Right lobe of liver (tissue), 6 donors: Measurements from ENCODE around the gene DPP7. TPM values are rescaled to one million over a fixed set of nuclear protein-coding genes. Genes with fewer than 3 reads are reported as not detected.
A peak's percentile ranks its signal among the peaks of the same experiment; 100 is the strongest.

Experiments used
- ATAC-seq, 4 donors: fragments of 200-7000 bp; cut with Tn5 transposase; one replicate each; pipeline ENCODE4 v1.9.1; 2020; ENCODE audit warnings: mild to moderate bottlenecking in 4 of 4, moderate library complexity in 4 of 4
- DNase-seq, 3 donors: peaks; one replicate each; pipeline ENCODE4 v3.0.0-alpha.2; 2020
- H3K27ac ChIP-seq, 3 donors: fragments of 200-600 bp; one replicate each; pipeline ENCODE4 v1.8.0; 2022
- H3K27me3 ChIP-seq, 2 donors: fragments of 200-600 bp; one replicate each; pipeline ENCODE4 v1.8.0; 2022
- H3K36me3 ChIP-seq, 4 donors: fragments of 200-600 bp; sonication (generic) in 1 of 4; one replicate each; pipeline versions ENCODE4 v1.5.1 to v1.8.0; 2017 to 2022; ENCODE audit warnings: control low read depth in 1 of 4
- H3K4me1 ChIP-seq, 4 donors: fragments of 200-600 bp; sonication (generic) in 1 of 4; one replicate each; pipeline versions ENCODE4 v1.5.1 to v1.8.0; 2017 to 2022; ENCODE audit warnings: control low read depth in 1 of 4
- H3K4me3 ChIP-seq, 3 donors: fragments of 200-600 bp; one replicate each; pipeline ENCODE4 v1.8.0; 2022
- H3K9me3 ChIP-seq, 4 donors: fragments of 200-600 bp; sonication (generic) in 1 of 4; one replicate each; pipeline versions ENCODE4 v1.5.1 to v1.8.0; 2017 to 2022; ENCODE audit warnings: control low read depth in 1 of 4
- POLR2A ChIP-seq: fragments of 450-650 bp; IDR thresholded peaks from one replicate; pipeline ENCODE4 v1.6.1; 2017; ENCODE audit warnings: antibody characterized with exemption, mild to moderate bottlenecking
- WGBS: methylation state at CpG from one replicate; pipeline ENCODE4 v1.1.6; 2018; ENCODE audit warnings: low coverage, low lambda C conversion rate; ENCODE audit not compliant: insufficient coverage; ENCODE audit errors: missing lambda C conversion rate; 5-methylcytosine and 5-hydroxymethylcytosine counted together
- intact Hi-C, 2 donors: fragments of 100-400 bp; cut with DNase I; formaldehyde crosslinking; loops; one replicate each; pipeline versions ENCODE4 v1.11.2 to v1.14.1; 2022
- total RNA-seq, 6 experiments: library from RNA; depleted of rRNA in 2 of 6; stranded (reverse); fragments of >200 nt in 2 of 6; fragmentation: NEBNext Ultra II Directional in 3 of 6; extraction: Animal tissue kit (Norgen Biotek cat#: 25700) in 3 of 6; gene quantifications; one replicate each; pipeline versions ENCODE4 v1.1.0 to v1.2.4, GENCODE V29; 2016 to 2023
- TF ChIP-seq, protein P1 (sequence below), 4 donors: fragments of 200-600 bp in 3 of 4; fragments of 450-650 bp in 1 of 4; IDR thresholded peaks; one replicate each; pipeline versions ENCODE4 v1.5.1 to v1.8.0; 2016 to 2022; ENCODE audit warnings: antibody characterized with exemption in 4 of 4, mild to moderate bottlenecking in 2 of 4
- donor health status: DM: no; HTN: yes; CAD: no.
- donor health status: DM: no; HTN: no; CAD: no.
- donor health status: DM: no; HTN: no; CAD: no.
- donor health status: DM: no; HTN: yes; CAD: no.
- donor health status: DM: no; HTN: yes; CAD: no.

Gene DPP7
- total RNA-seq, 6 experiments from 2014 or later: 62.2 to 86.2 (median 66.2) TPM

DNA sequence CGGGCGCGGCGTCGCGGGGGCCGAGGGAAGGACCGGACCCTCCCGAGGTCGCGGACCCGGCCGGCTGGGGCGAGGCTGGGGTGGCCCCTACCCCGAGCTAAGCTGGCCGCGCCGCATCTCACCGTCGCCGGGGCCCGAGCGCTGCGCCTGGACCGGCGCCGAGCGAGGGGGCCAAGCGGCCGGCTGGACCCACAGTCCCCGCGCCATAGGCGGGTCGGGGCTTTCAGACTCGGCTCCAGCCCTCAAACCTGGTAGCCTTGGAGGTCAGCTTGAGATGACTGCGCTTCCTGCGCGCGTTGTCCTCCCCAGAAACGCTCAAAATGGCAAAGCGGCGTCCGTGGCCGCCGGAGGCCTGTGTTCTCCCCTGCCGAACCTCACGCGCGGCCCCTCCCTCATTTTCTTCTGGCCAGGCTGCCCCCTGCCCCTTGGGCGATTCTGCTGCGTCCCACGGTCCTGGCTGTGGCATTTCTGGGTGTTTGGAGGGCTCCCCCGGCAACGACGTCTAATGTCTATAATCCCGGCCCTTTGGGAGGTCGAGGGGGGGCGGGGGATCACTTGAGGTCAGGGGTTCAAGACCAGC lies 15.7 kb upstream of the DPP7 start:
- H3K36me3 ChIP-seq: no peaks in the 10 kb centered on the region
- H3K27me3 ChIP-seq: no peaks in the 10 kb centered on the region
- H3K9me3 ChIP-seq: no peaks in the 10 kb centered on the region
- 8% methylated on average over 15 of the region's 58 CpGs for WGBS
- H3K27ac ChIP-seq: peak overlapping the region in 1 of 3 donors; percentile 37
- H3K4me1 ChIP-seq: peaks cover 0 to 15% (median 4%) of the 10 kb centered on the region in 4 donors
- no peak for ATAC-seq
- intact Hi-C loops: no loop called here
- no peak for DNase-seq
- peak overlapping the region; percentile 72 to 87 (median 82) for H3K4me3 ChIP-seq
- TF ChIP-seq, protein P1, sequence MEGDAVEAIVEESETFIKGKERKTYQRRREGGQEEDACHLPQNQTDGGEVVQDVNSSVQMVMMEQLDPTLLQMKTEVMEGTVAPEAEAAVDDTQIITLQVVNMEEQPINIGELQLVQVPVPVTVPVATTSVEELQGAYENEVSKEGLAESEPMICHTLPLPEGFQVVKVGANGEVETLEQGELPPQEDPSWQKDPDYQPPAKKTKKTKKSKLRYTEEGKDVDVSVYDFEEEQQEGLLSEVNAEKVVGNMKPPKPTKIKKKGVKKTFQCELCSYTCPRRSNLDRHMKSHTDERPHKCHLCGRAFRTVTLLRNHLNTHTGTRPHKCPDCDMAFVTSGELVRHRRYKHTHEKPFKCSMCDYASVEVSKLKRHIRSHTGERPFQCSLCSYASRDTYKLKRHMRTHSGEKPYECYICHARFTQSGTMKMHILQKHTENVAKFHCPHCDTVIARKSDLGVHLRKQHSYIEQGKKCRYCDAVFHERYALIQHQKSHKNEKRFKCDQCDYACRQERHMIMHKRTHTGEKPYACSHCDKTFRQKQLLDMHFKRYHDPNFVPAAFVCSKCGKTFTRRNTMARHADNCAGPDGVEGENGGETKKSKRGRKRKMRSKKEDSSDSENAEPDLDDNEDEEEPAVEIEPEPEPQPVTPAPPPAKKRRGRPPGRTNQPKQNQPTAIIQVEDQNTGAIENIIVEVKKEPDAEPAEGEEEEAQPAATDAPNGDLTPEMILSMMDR (IDR thresholded peaks at IDR 0.05): no peak
- TF ChIP-seq POLR2A: no peak

DNA sequence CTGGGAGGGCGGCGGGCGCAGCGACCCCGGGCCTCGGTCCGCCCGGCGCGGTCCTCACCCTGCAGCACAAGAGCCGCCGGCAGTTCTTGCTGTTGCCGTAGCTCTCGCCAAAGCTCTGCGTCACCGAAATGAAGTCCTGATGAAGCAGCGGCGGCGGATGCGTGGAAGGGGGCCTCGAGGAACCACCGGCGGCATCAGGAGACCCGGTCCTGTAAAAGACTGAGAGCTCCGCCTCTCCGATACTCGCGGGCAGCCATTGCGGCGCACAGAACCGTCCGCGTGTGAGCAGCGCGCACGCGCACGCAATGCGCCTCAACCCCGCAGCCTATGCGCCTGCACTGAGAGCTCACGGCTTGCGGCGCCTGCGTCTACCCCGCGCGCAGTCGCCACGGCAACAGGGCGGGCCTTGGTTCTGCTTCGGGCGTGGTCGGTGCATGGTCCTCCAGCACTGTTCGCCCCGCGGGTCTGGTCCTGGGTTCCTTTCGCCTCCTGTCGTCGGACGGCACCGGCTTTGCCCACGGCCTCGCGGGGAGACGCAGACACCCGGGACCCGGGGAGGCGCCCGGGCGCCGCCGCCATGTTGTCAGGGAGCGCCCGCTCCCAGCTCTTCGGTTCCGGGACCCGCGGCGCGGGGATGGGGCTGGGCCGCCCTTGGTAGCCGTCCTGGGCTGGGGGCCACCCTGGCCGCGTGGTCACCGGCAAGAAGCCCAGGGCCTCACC lies 15.1 kb upstream of the DPP7 start:
- peak; percentile 42 for TF ChIP-seq POLR2A
- TF ChIP-seq, protein P1 (IDR thresholded peaks at IDR 0.05): no peak
- no CpG with 5 or more reads among the region's 86 CpGs for WGBS
- Histone ChIP-seq H3K4me1 (peaks cover 0 to 15% (median 4%) of the 10 kb centered on the region in 4 donors), H3K36me3 (no peaks in the 10 kb centered on the region), H3K4me3 (peak overlapping the region; percentile 72 to 87 (median 82)), H3K9me3 (no peaks in the 10 kb centered on the region), H3K27me3 (no peaks in the 10 kb centered on the region), H3K27ac (peak overlapping the region in 2 of 3 donors; percentile 37 to 51)
- DNase-seq (peak; percentile 89 to 93 (median 90)), ATAC-seq (peak; percentile 98 to 99 (median 99))
- intact Hi-C loops: no loop called here

DNA sequence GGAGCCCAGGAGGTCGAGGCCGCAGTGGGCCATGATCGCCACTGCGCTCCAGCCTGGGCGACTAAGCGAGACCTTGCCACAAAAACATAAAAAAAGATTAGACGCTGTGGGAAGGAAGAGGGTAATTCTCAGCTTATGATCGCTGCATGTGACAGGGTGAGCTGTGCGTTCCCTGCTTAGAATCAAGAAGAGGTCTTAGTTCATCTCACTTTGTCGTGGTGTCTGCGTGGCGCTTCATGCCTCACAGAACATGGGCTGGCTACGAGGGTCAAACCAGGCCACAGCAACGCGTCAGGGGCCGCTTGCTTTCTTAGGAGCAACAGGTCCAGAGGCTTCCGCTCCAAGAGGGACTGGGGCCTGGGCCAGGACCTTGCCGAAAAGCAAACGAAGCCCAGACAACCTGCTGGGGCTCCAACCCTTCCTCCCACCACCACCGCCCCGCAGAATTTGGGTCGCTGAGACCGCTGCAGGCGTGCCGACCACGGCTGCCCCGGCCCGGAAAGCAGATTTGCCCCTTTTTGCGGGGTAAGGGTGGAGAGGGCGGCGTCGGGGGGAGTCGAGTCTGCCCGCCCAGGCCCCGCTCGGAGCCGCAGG lies 14.4 kb upstream of the DPP7 start:
- Histone ChIP-seq H3K27ac (peak overlapping the region in 2 of 3 donors; percentile 24 to 51), H3K4me3 (peak overlapping the region; percentile 72 to 87 (median 82)), H3K9me3 (no peaks in the 10 kb centered on the region), H3K36me3 (no peaks in the 10 kb centered on the region), H3K27me3 (no peaks in the 10 kb centered on the region), H3K4me1 (peaks cover 0 to 15% (median 4%) of the 10 kb centered on the region in 4 donors)
- ATAC-seq: no peak
- 16% methylated on average over 6 of the region's 37 CpGs for WGBS
- no peak for TF ChIP-seq POLR2A
- TF ChIP-seq, protein P1 (IDR thresholded peaks at IDR 0.05): no peak
- intact Hi-C loops: no loop called here
- no peak for DNase-seq

DNA sequence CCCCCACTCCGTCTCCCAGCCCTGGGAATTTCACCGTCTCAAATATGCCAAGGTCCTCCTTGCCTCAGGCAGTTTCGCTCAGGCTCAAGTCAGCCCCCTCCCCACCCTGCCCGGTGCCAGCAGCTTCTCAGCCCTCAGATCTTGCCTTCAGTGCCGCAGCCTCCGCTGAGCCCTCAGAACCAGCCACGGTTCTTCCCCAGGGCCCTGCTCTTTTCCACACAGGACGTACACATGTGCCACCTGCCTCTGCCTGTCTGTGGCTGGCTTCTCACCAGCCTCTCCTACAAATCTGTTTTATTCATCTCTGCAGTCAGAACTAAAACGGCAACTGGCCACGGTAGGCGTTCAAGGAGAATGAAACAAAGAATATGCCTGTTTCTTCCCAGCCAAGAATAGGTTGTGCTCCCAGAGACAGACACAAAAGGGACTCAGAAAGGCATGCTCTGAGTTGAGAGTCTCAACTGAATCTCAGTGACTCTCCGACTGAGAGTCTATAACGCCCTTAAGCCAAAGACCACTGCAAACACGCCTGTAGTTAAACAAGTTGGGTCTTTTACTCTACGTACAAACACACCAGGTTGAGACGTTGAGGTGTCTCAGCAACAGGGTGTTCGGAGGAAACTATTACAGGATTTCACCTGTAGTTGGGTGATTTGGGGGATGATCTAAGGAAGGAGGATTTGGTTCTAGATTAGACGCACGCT lies 13.8 kb upstream of the DPP7 start:
- Histone ChIP-seq H3K9me3 (no peaks in the 10 kb centered on the region), H3K27me3 (no peaks in the 10 kb centered on the region), H3K4me1 (peaks cover 0 to 15% (median 4%) of the 10 kb centered on the region in 4 donors), H3K27ac (no peak overlapping the region), H3K4me3 (peak overlapping the region in 1 of 3 donors; percentile 87), H3K36me3 (no peaks in the 10 kb centered on the region)
- TF ChIP-seq, protein P1 (IDR thresholded peaks at IDR 0.05): no peak
- no peak for TF ChIP-seq POLR2A
- intact Hi-C loops: no loop called here
- DNase-seq: peak in 1 of 3 donors; percentile 39
- 75% methylated on average over 14 of the region's 19 CpGs for WGBS
- ATAC-seq: no peak
